Measurements from ENCODE around the gene TOR2A. TPM values are rescaled to one million over a fixed set of nuclear protein-coding genes. Genes with fewer than 3 reads are reported as not detected.

The TOR2A gene
- 10.5 to 15.4 TPM (median 15.1 TPM) in 5 replicates for total RNA-seq (2022; extraction: Qiagen RNA extraction)

DNA sequence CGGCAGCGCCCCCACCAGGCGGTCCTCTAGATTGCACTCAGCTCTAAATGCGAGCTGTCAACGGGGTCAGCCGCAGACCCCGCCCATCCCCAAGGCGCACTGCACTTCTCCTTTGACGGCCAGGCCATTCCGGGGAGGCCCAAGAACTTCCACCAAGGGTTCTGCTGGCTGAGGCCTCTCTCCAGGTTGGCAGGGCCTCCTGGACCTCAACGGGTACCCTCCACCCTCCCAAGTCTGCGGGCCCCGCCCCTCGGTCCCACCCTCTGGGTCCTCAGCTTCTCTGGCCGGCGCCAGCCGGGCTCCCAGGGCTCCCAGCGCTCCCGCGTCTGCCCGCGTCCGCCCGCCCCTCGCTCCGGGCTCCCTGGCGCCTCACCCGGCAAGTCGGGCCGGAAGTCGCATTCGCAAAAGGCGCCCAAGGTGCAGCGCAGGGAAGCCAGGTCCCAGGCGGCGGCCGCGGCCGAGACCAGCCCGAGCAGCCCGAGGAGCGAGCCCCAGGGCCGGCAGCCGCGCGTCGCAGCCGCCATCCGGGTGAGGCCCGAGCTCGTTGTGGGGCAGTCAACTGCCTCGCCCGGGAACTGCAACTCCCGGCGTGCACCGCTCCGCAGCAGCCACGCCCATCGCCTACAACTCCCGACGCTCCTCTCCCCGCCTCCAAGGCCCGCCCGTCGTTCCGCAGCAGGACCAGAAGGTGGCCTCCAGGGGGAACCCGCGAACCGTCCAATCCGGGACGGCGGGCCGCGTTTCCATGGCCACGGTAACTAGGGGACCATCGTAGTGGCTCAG, at the start of gene TOR2A:
Gene TOR2A (minus strand): TSS at position 548 of the 783 bp plus-strand sequence. CDS start 24 bp downstream, at position 524.

DNA sequence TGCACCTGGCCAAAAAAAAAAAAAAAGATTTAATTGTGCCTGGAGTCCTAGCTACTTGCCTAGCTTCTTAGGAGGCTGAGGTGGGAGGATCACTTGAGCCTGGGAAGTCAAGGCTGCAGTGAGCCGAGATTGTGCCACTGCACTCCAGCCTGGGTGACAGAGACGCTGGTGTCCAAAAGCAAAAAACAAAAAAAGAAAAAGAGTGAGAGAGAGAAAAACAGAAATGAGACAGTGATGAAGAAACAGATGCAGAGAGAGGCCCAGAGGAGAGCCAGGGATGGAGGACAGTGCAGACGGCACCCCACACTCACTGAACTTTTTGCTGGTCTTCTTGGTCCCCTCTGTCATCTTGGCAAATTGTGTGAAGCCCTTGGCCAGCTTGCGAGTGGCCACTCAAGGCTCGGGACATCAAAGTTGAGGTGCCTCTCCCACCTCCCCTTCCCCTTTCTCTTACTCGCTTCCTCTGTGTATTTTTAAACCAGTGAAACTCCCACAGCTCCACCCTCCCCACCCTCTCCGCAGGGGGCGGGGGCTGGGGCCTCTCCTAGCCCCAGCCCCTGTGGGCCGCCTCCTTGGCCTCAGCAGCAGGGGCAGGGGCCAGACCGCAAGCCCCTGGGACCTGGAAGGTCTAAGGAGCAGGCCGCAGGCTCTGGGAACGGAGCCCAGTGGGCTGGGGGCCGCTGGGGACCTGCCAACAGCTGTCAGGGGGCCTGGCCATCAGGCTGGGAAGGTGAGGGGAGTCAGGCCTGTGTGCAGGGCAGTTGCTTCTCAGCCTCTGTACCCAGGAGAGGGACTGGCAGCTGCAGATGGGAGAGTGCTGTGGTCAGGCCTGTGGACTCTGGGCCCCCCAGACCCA, 43.4 kb upstream of the TOR2A start, which contains the start of gene SH2D3C:
Gene SH2D3C (minus strand): TSS at position 387 of the 856 bp plus-strand sequence. CDS start 39 bp downstream, at position 348.

DNA sequence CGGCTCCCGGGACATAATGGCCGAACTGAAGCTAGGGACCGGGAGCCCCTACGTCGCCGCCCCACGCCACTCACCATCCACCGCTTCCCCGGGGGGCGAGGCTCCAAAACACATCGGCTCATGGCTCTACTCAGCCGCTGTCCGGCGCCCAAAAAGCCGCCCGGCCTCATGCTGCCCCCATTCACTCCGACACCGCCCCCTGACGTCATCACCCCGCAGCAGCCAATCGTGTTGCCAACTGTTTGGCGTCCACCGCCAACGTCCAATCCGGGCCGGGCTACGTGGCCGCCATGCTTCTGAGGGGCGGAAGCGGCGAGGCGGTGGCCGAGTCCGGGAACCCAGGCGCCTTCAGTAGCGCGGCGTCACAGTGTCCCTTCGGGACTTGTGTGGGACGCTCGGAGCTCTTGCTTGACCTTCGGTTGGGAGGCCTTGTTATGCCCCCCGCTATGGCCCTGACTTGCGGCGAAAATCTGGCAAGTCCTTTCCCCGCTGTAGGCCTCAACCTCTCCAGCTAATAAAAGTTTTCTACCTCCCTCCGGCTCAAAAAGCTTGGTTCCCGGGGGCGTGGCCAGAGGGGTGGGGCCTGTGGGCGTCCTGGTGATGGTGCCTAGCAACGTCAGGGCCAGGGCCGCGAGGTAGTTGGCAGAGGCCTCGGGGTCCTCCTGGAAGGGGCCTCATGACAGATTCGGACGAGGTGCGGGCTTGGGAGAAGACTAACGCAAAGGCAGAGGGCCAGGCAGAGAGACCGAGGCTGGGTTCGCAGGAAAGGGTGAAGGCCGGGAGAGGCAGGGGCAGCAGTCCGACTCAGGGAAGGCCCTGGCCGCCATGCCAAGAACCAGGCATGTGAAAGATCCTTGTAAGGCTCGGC, 19.4 kb downstream of the TOR2A start, which contains the start of the genes PTRH1 and TTC16:
Gene PTRH1 (minus strand): TSS at position 194 of the 868 bp plus-strand sequence. CDS start 24 bp downstream, at position 170.
Gene TTC16 (plus strand): TSS at position 610 of the 868 bp plus-strand sequence. CDS start 67 bp downstream, at position 677.

DNA sequence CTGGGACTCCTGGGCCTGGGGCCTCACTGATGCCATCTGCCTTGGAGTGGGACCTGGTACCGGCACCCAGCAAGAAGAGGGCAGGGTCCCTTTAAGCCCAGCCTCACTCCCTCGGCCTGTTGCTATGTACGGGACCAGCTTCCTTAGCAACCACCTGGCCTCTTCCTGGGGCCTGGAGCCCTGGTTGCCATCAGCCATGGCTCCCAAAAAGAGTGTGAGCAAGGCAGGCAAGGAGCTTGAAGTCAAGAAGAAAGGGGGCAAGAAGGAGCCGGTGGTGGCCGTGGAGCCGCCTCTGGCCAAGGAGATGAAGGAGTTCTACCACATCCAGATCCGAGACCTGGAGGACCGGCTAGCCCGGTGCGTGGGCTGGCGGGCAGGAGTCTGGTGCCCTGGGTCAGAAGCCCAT, 28.3 kb downstream of the TOR2A start, which contains the start of gene CFAP157:
Gene CFAP157 (plus strand): TSS at position 153 of the 406 bp plus-strand sequence. CDS start 44 bp downstream, at position 197.

Other genes starting within 250 kb of the TOR2A start
- 14.6 to 18.8 TPM (median 17.2 TPM) in 5 replicates for gene STXBP1, start 123.0 kb downstream of the TOR2A start, total RNA-seq (2022; extraction: Qiagen RNA extraction)
- 0.04 to 0.07 TPM (median 0.06 TPM) in 3 of 5 replicates, not detected in the others for gene CFAP157, start 28.3 kb downstream of the TOR2A start, total RNA-seq (2022; extraction: Qiagen RNA extraction)
- 10.3 to 20.0 TPM (median 18.9 TPM) in 5 replicates for gene PTRH1, start 19.6 kb downstream of the TOR2A start, total RNA-seq (2022; extraction: Qiagen RNA extraction)
- gene TTC16, start 19.2 kb downstream of the TOR2A start, total RNA-seq (2022; extraction: Qiagen RNA extraction), result 0.02 to 0.05 TPM in 2 of 5 replicates, not detected in the others
- 0.06 to 0.36 TPM (median 0.06 TPM) in 5 replicates for gene SH2D3C, start 43.4 kb upstream of the TOR2A start, total RNA-seq (2022; extraction: Qiagen RNA extraction)
- 40.9 to 50.5 TPM (median 49.4 TPM) in 5 replicates for gene CDK9, start 50.7 kb upstream of the TOR2A start, total RNA-seq (2022; extraction: Qiagen RNA extraction)
- 44.8 to 56.7 TPM (median 49.2 TPM) in 5 replicates for gene FPGS, start 67.6 kb upstream of the TOR2A start, total RNA-seq (2022; extraction: Qiagen RNA extraction)
- 0.15 to 0.17 TPM (median 0.17 TPM) in 5 replicates for gene ENG, start 119.4 kb upstream of the TOR2A start, total RNA-seq (2022; extraction: Qiagen RNA extraction)
- 40.1 to 83.3 TPM (median 73.5 TPM) in 5 replicates for gene AK1, start 142.4 kb upstream of the TOR2A start, total RNA-seq (2022; extraction: Qiagen RNA extraction)
- gene ST6GALNAC6, start 164.3 kb upstream of the TOR2A start, total RNA-seq (2022; extraction: Qiagen RNA extraction), result 22.2 to 26.8 TPM (median 23.4 TPM) in 5 replicates
- gene ST6GALNAC4, start 181.7 kb upstream of the TOR2A start, total RNA-seq (2022; extraction: Qiagen RNA extraction), result 14.0 to 24.2 TPM (median 22.2 TPM) in 5 replicates
- gene PIP5KL1, start 195.5 kb upstream of the TOR2A start, total RNA-seq (2022; extraction: Qiagen RNA extraction), result 1.4 to 2.4 TPM (median 2.3 TPM) in 5 replicates
- gene DPM2, start 202.6 kb upstream of the TOR2A start, total RNA-seq (2022; extraction: Qiagen RNA extraction), result 39.5 to 48.4 TPM (median 45.7 TPM) in 5 replicates
- gene EEIG1, start 245.7 kb upstream of the TOR2A start, total RNA-seq (2022; extraction: Qiagen RNA extraction), result 50.6 to 81.0 TPM (median 63.1 TPM) in 5 replicates

Measured in A549 treated with CORT108297 at 1 μM for 4 hours (cell line).